Mesendoderm (in vitro differentiated cells): Measurements from ENCODE around the gene TEX52.

Source experiments
- DNase-seq: peaks from one replicate; pipeline ENCODE4 v3.0.0; 2013
- H2AK5ac ChIP-seq: 2 replicates; pipeline ENCODE4 v1.6.1; 2013; ENCODE audit warnings: low read length, inconsistent platforms
- H2BK120ac ChIP-seq: 2 replicates; pipeline ENCODE4 v1.6.1; 2013; ENCODE audit warnings: low read depth, mild to moderate bottlenecking, low read length, moderate library complexity, mixed read lengths
- H2BK15ac ChIP-seq: replicated peaks from 2 replicates; pipeline ENCODE4 v1.6.1; 2013; ENCODE audit warnings: low read depth, mild to moderate bottlenecking, moderate library complexity
- H2BK5ac ChIP-seq: 2 replicates; pipeline ENCODE4 v1.6.1; 2013; ENCODE audit warnings: low read length, inconsistent platforms
- H3K18ac ChIP-seq: 2 replicates; pipeline ENCODE4 v1.6.1; 2013; ENCODE audit warnings: mild to moderate bottlenecking, low read length, mixed read lengths
- H3K23ac ChIP-seq: one replicate; pipeline ENCODE4 v1.6.1; 2013; ENCODE audit warnings: low read length
- H3K27ac ChIP-seq: 2 replicates; pipeline ENCODE4 v1.5.1; 2013; ENCODE audit warnings: low read depth, mild to moderate bottlenecking, inconsistent platforms, low read length, moderate library complexity
- H3K27me3 ChIP-seq: 2 replicates; pipeline ENCODE4 v1.6.1; 2013; ENCODE audit warnings: low read length, control low read depth, mild to moderate bottlenecking, inconsistent platforms; ENCODE audit not compliant: insufficient read depth, poor library complexity
- H3K36me3 ChIP-seq: 2 replicates; pipeline ENCODE4 v1.6.1; 2013; ENCODE audit warnings: low read length, inconsistent platforms; ENCODE audit not compliant: control insufficient read depth, insufficient read depth
- H3K4ac ChIP-seq: one replicate; pipeline ENCODE4 v1.6.1; 2013; ENCODE audit warnings: low read depth, mild to moderate bottlenecking, low read length, moderate library complexity
- H3K4me1 ChIP-seq: 2 replicates; pipeline ENCODE4 v1.6.1; 2013; ENCODE audit warnings: low read depth, low read length, inconsistent platforms; ENCODE audit not compliant: control insufficient read depth
- H3K4me2 ChIP-seq: 2 replicates; pipeline ENCODE4 v1.6.1; 2013; ENCODE audit warnings: low read length
- H3K4me3 ChIP-seq: 2 replicates; pipeline ENCODE4 v1.5.1; 2013; ENCODE audit warnings: mild to moderate bottlenecking, low read length
- H3K56ac ChIP-seq: one replicate; pipeline ENCODE4 v1.6.1; 2013; ENCODE audit warnings: low read length
- H3K79me1 ChIP-seq: 2 replicates; pipeline ENCODE4 v1.6.1; 2013; ENCODE audit warnings: low read length, inconsistent platforms
- H3K79me2 ChIP-seq: 2 replicates; pipeline ENCODE4 v1.6.1; 2013; ENCODE audit warnings: mild to moderate bottlenecking, low read length; ENCODE audit not compliant: control insufficient read depth, insufficient read depth
- H3K9ac ChIP-seq: 2 replicates; pipeline ENCODE4 v1.6.1; 2013; ENCODE audit warnings: low read length, inconsistent platforms
- H4K5ac ChIP-seq: one replicate; pipeline ENCODE4 v1.6.1; 2013; ENCODE audit warnings: low read length
- H4K8ac ChIP-seq: one replicate; pipeline ENCODE4 v1.6.1; 2013; ENCODE audit warnings: low read depth, mild to moderate bottlenecking, control low read depth, low read length, moderate library complexity
- WGBS: extraction: QIAGEN DNeasy Blood & Tissue Kit; methylation state at CpG from one replicate; pipeline ENCODE4 v1.1.7; 2013; ENCODE audit warnings: low lambda C conversion rate, missing lambda C conversion rate; ENCODE audit not compliant: insufficient coverage; ENCODE audit errors: extremely low coverage; 5-methylcytosine and 5-hydroxymethylcytosine counted together

TEX52 gene

GRCh38 chr12:2826036-2826435 is 30.8 kb downstream of the TEX52 start:
- Histone ChIP-seq H3K4me1 (no peaks in the 10 kb centered on the region), H2AK5ac (no peak overlapping the region), H3K27ac (no peak overlapping the region), H3K56ac (peak overlapping the region; percentile 60), H3K23ac (no peak overlapping the region), H3K79me2 (no peaks in the 10 kb centered on the region), H2BK120ac (no peak overlapping the region), H4K8ac (no peak overlapping the region), H2BK15ac (no peak overlapping the region), H3K9ac (no peak overlapping the region), H3K18ac (no peak overlapping the region), H3K79me1 (no peaks in the 10 kb centered on the region), H2BK5ac (no peak overlapping the region), H3K4ac (no peak overlapping the region), H3K4me2 (no peak overlapping the region), H3K4me3 (no peak overlapping the region), H3K27me3 (no peaks in the 10 kb centered on the region), H3K36me3 (peaks cover 11% of the 10 kb centered on the region), H4K5ac (no peak overlapping the region)
- no peak for DNase-seq
- WGBS: no CpG with 5 or more reads among the region's 3 CpGs

- H3K27ac ChIP-seq: peak overlapping the region; percentile 9
- peaks cover 11% of the 10 kb centered on the region for H3K36me3 ChIP-seq
Observed at GRCh38 chr12:2825132-2825531, 31.7 kb downstream of the TEX52 start.

GRCh38 chr12:2824541-2824940 is 32.3 kb downstream of the TEX52 start:
- H3K36me3 ChIP-seq: peaks cover 11% of the 10 kb centered on the region

More at GRCh38 chr12:2825132-2825531, 31.7 kb downstream of the TEX52 start:
- Histone ChIP-seq H3K79me1 (no peaks in the 10 kb centered on the region), H3K56ac (peak overlapping the region; percentile 60), H3K4me3 (no peak overlapping the region), H2AK5ac (no peak overlapping the region), H3K4ac (no peak overlapping the region), H3K9ac (no peak overlapping the region), H3K4me2 (no peak overlapping the region), H2BK15ac (no peak overlapping the region), H2BK5ac (no peak overlapping the region), H3K27me3 (no peaks in the 10 kb centered on the region), H3K23ac (no peak overlapping the region), H4K8ac (no peak overlapping the region), H3K4me1 (no peaks in the 10 kb centered on the region), H3K79me2 (no peaks in the 10 kb centered on the region), H4K5ac (no peak overlapping the region), H2BK120ac (no peak overlapping the region), H3K18ac (no peak overlapping the region)
- peak; percentile 47 for DNase-seq
- no CpG with 5 or more reads among the region's 4 CpGs for WGBS

DNA sequence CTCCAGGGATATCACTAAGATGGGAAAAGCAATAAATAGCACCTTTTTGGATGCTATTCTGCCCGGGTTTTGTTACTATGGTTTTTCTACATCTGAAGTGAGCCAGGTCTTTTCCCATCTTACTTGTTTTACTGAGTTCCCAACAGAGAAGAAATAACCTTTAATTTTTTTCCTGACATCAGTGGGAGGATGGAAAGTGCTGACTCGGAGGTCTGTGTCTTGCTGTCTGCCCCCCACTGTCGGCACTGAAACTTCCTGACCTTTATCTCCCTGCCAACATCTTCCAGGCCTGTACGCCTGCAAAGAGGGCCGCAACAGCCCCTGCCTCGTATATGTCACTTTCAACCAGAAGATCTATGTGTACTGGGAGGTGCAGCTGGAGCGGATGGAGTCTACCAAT is 33.4 kb downstream of the TEX52 start:
- Histone ChIP-seq H3K4ac (no peak overlapping the region), H3K9ac (no peak overlapping the region), H3K4me2 (no peak overlapping the region), H2BK15ac (no peak overlapping the region), H3K27ac (no peak overlapping the region), H3K18ac (no peak overlapping the region), H2AK5ac (no peak overlapping the region), H4K5ac (no peak overlapping the region), H2BK5ac (no peak overlapping the region), H3K56ac (no peak overlapping the region), H3K4me1 (no peaks in the 10 kb centered on the region), H3K36me3 (peaks cover 11% of the 10 kb centered on the region), H3K4me3 (no peak overlapping the region), H2BK120ac (no peak overlapping the region), H3K27me3 (no peaks in the 10 kb centered on the region), H4K8ac (no peak overlapping the region), H3K23ac (no peak overlapping the region), H3K79me1 (no peaks in the 10 kb centered on the region), H3K79me2 (no peaks in the 10 kb centered on the region)
- no peak for DNase-seq
- no CpG with 5 or more reads among the region's 7 CpGs for whole genome bisulfite sequencing

More at GRCh38 chr12:2824541-2824940, 32.3 kb downstream of the TEX52 start:
- no peak overlapping the region for H3K9ac ChIP-seq
- H2AK5ac ChIP-seq: no peak overlapping the region
- H4K5ac ChIP-seq: no peak overlapping the region
- no peak overlapping the region for H4K8ac ChIP-seq
- no CpG with 5 or more reads among the region's 6 CpGs for WGBS
- H3K27me3 ChIP-seq: no peaks in the 10 kb centered on the region
- no peak overlapping the region for H3K23ac ChIP-seq
- H2BK120ac ChIP-seq: no peak overlapping the region
- H3K27ac ChIP-seq: no peak overlapping the region
- no peaks in the 10 kb centered on the region for H3K79me1 ChIP-seq
- no peak overlapping the region for H3K4me3 ChIP-seq
- H3K4me1 ChIP-seq: no peaks in the 10 kb centered on the region
- no peak overlapping the region for H2BK15ac ChIP-seq
- DNase-seq: no peak
- H3K4me2 ChIP-seq: no peak overlapping the region
- H3K18ac ChIP-seq: no peak overlapping the region
- H3K56ac ChIP-seq: no peak overlapping the region
- no peaks in the 10 kb centered on the region for H3K79me2 ChIP-seq
- no peak overlapping the region for H2BK5ac ChIP-seq
- no peak overlapping the region for H3K4ac ChIP-seq

DNA sequence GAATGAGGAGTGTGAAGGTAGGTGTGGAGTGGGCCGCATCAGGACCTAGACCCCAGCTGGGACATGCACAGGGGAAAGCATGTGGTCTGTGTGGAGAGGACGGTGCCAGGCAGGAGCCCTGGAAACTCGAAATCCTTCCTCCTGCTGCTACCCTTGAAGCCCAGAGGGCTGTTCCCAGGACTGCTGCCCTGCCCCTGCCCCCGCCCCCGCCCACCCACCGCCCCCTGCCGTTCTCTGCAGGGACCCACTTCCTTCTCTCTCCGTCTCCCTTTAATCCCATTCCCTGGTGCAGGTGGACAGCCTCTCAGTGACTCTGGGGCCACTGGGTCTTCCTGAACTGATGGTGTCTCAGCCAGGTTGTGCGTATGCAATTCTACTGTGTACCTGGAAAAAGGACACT is 36.4 kb downstream of the TEX52 start:
- Histone ChIP-seq H3K4ac (no peak overlapping the region), H3K27ac (no peak overlapping the region), H3K79me2 (peaks cover 3% of the 10 kb centered on the region), H2BK15ac (no peak overlapping the region), H3K79me1 (peaks cover 2% of the 10 kb centered on the region), H3K4me2 (no peak overlapping the region), H2BK120ac (no peak overlapping the region), H4K8ac (no peak overlapping the region), H2AK5ac (no peak overlapping the region), H3K4me3 (no peak overlapping the region), H3K36me3 (peaks cover 9% of the 10 kb centered on the region), H3K4me1 (no peaks in the 10 kb centered on the region), H3K27me3 (no peaks in the 10 kb centered on the region), H3K23ac (no peak overlapping the region), H3K9ac (no peak overlapping the region), H4K5ac (no peak overlapping the region), H2BK5ac (no peak overlapping the region), H3K18ac (no peak overlapping the region), H3K56ac (no peak overlapping the region)
- WGBS: no CpG with 5 or more reads among the region's 9 CpGs
- no peak for DNase-seq

- Histone ChIP-seq H3K4me1 (no peaks in the 10 kb centered on the region), H2BK120ac (no peak overlapping the region), H3K23ac (no peak overlapping the region), H2BK5ac (no peak overlapping the region), H4K5ac (no peak overlapping the region), H2BK15ac (no peak overlapping the region), H3K4ac (no peak overlapping the region), H3K27me3 (no peaks in the 10 kb centered on the region), H3K79me2 (peaks cover 6% of the 10 kb centered on the region), H3K27ac (no peak overlapping the region), H4K8ac (no peak overlapping the region), H3K9ac (no peak overlapping the region), H3K4me3 (no peak overlapping the region), H2AK5ac (no peak overlapping the region), H3K36me3 (peaks cover 9% of the 10 kb centered on the region), H3K18ac (no peak overlapping the region), H3K79me1 (peaks cover 2% of the 10 kb centered on the region), H3K4me2 (no peak overlapping the region), H3K56ac (no peak overlapping the region)
- whole genome bisulfite sequencing: no CpG with 5 or more reads among the region's 15 CpGs
- DNase-seq: no peak
Observed at GRCh38 chr12:2819810-2820209, 37.0 kb downstream of the TEX52 start.
